ENCODE data around the gene PIGU. TPM values are rescaled to one million over a fixed set of nuclear protein-coding genes. Genes with fewer than 3 reads are reported as not detected.

The PIGU gene
- total and polyA plus RNA-seq, 2 of the 13 experiments (the other 11 are each of a cell fraction or from before 2014, with no cell fraction given) = 45.5 to 231 TPM

DNA sequence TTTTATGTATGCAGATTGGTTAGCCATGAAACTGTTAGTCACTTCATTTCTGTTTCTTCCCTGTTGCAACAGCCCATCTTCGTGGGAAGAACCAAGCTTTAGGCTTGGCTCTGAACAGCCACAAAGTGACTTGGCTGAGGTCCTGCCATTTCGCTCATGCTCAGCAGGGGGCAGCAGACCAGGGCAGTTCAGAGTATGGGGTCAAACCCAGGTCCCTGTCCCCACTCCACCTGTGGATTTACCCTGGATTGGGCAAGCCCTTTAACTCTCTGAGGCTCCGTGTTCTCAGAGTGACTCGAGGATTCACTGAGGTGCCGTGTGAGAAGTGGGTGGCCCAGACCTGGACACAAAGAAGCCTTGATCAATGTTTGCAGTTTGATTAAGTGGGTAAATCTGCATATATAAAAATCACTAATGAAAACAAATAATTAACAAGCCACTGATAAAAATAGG is 138.2 kb downstream of the PIGU start:
- peak; percentile 68 for ATAC-seq
- no TSS peak for BruUV-seq (replicated peaks)
- 42% methylated on average over 5 of the region's 5 CpGs for WGBS (ENCODE audit: low lambda C conversion rate)
- peak; percentile 18 to 47; a peak in 1 of 4 replicates for TF ChIP-seq NR2F1 (CRISPR knock-in tag; IDR thresholded peaks at IDR 0.05)
- no peak for TF ChIP-seq PCBP1 (IDR thresholded peaks at IDR 0.05; ENCODE audit: borderline replicate concordance, low read depth, low read length)
- TF ChIP-seq DR1 (CRISPR knock-in tag; IDR thresholded peaks at IDR 0.05) = 0 out of 2 replicates have a peak, but pooled peaks have one; percentile 47
- TF ChIP-seq, protein P1, sequence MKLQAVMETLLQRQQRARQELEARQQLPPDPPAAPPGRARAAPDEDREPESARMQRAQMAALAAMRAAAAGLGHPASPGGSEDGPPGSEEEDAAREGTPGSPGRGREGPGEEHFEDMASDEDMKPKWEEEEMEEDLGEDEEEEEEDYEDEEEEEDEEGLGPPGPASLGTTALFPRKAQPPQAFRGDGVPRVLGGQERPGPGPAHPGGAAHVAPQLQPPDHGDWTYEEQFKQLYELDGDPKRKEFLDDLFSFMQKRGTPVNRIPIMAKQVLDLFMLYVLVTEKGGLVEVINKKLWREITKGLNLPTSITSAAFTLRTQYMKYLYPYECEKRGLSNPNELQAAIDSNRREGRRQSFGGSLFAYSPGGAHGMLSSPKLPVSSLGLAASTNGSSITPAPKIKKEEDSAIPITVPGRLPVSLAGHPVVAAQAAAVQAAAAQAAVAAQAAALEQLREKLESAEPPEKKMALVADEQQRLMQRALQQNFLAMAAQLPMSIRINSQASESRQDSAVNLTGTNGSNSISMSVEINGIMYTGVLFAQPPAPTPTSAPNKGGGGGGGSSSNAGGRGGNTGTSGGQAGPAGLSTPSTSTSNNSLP (IDR thresholded peaks at IDR 0.05; ENCODE audit: low read depth, low read length) = 0 out of 2 replicates have a peak, but pooled peaks have one; percentile 46
- TF ChIP-seq LCORL (IDR thresholded peaks at IDR 0.05) = no peak
- peak; percentile 61; the same call in 1 of the 2 replicates for TF ChIP-seq LCORL (CRISPR knock-in tag; IDR thresholded peaks at IDR 0.05)
- TF ChIP-seq, protein P2, sequence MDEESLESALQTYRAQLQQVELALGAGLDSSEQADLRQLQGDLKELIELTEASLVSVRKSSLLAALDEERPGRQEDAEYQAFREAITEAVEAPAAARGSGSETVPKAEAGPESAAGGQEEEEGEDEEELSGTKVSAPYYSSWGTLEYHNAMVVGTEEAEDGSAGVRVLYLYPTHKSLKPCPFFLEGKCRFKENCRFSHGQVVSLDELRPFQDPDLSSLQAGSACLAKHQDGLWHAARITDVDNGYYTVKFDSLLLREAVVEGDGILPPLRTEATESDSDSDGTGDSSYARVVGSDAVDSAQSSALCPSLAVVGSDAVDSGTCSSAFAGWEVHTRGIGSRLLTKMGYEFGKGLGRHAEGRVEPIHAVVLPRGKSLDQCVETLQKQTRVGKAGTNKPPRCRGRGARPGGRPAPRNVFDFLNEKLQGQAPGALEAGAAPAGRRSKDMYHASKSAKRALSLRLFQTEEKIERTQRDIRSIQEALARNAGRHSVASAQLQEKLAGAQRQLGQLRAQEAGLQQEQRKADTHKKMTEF (CRISPR knock-in tag; IDR thresholded peaks at IDR 0.05) = no peak
- TF ChIP-seq FOXO1 (CRISPR knock-in tag; IDR thresholded peaks at IDR 0.05) = peak; percentile 54; the same call in 1 of the 2 replicates
- no peak for TF ChIP-seq ZNF879 (CRISPR knock-in tag; IDR thresholded peaks at IDR 0.05)
- TF ChIP-seq EP300 (IDR thresholded peaks at IDR 0.05; ENCODE audit: low read depth in 2 of 2, low read length in 2 of 2) = 0 out of 4 replicates have a peak, but pooled peaks of 1 of the 2 experiments have one; percentile 23
- TF ChIP-seq EP300 (CRISPR knock-in tag; IDR thresholded peaks at IDR 0.05; ENCODE audit: borderline replicate concordance) = no peak
- peak; percentile 50 for TF ChIP-seq PHF8 (CRISPR knock-in tag; IDR thresholded peaks at IDR 0.05)
- TF ChIP-seq, protein P3, sequence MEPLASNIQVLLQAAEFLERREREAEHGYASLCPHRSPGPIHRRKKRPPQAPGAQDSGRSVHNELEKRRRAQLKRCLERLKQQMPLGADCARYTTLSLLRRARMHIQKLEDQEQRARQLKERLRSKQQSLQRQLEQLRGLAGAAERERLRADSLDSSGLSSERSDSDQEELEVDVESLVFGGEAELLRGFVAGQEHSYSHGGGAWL (CRISPR knock-in tag; IDR thresholded peaks at IDR 0.05) = no peak
- 0 out of 2 replicates have a peak, but pooled peaks have one; percentile 16 for TF ChIP-seq MIXL1 (CRISPR knock-in tag; IDR thresholded peaks at IDR 0.05)
- TF ChIP-seq MEIS2 (CRISPR knock-in tag; IDR thresholded peaks at IDR 0.05) = 0 out of 2 replicates have a peak, but pooled peaks have one; percentile 33
- peak; percentile 67 for TF ChIP-seq TEAD3 (CRISPR knock-in tag; optimal IDR thresholded peaks at IDR 0.05; ENCODE audit: borderline replicate concordance)
- peak; percentile 86 for TF ChIP-seq ZNF598 (CRISPR knock-in tag; IDR thresholded peaks at IDR 0.05; ENCODE audit: borderline replicate concordance)
- peak; percentile 42; the same call in 1 of the 2 replicates for TF ChIP-seq SAP130 (CRISPR knock-in tag; IDR thresholded peaks at IDR 0.05; ENCODE audit: low read depth)
- no peak for TF ChIP-seq POLR2AphosphoS2 (IDR thresholded peaks at IDR 0.05; ENCODE audit: low read depth, low read length)
- TF ChIP-seq NFATC3 (CRISPR knock-in tag; IDR thresholded peaks at IDR 0.05) = peak; percentile 81; the same call in 1 of the 2 replicates
- no peak for TF ChIP-seq KDM1A (CRISPR knock-in tag; IDR thresholded peaks at IDR 0.05)
- TF ChIP-seq CBX5 (CRISPR knock-in tag; IDR thresholded peaks at IDR 0.05; ENCODE audit: borderline replicate concordance) = no peak; the same call in 1 of the 2 replicates
- peak; percentile 58; the same call in 1 of the 2 replicates for TF ChIP-seq THAP11 (CRISPR knock-in tag; IDR thresholded peaks at IDR 0.05)
- TF ChIP-seq KLF6 (CRISPR knock-in tag; IDR thresholded peaks at IDR 0.05) = 0 out of 2 replicates have a peak, but pooled peaks have one; percentile 39

More for the DNA sequence above, 138.2 kb downstream of the PIGU start:
- no peaks in the 10 kb centered on the region for H3K9me3 ChIP-seq (ENCODE audit: low read length)
- in situ Hi-C loops (cut with HindIII; ENCODE audit: extremely low pct_ligation_motif_present, low pct_unique_long_range_greater_than_20kb) (loop anchor here (5.0 kb wide), 1 partner anchor 174 kb away; no protein-coding TSS in a partner anchor), intact Hi-C loops (cut with micrococcal nuclease; ENCODE audit: unreplicated experiment) (loop anchor here (1.0 to 5.0 kb wide), 2 partner anchors 169 to 231 kb away; no protein-coding TSS in a partner anchor)
- H3K27ac ChIP-seq (ENCODE audit: extremely low read length, insufficient read depth, low read length) = no peak overlapping the region
- no peak overlapping the region for H3K4me2 ChIP-seq (ENCODE audit: low read depth, low read length)
- ChIA-PET POLR2A (interaction anchor here (0.9 to 1.4 kb wide), 2 partner anchors 22 to 231 kb away, joined by 3 to 4 read pairs; partner anchors contain the start of gene DYNLRB1), CTCF (ENCODE audit: low intra/inter-chr PET ratio, low total read pairs) (interaction anchor here (0.6 to 1.6 kb wide), 5 partner anchors 170 to 230 kb away, joined by 3 to 21 read pairs (median 4); no protein-coding TSS in a partner anchor)
- no peaks in the 10 kb centered on the region for H3K27me3 ChIP-seq (ENCODE audit: control insufficient read depth in 1 of 2, insufficient read depth in 2 of 2, low read length in 2 of 2)
- H3K9ac ChIP-seq (ENCODE audit: insufficient read depth, low read depth, low read length) = no peak overlapping the region
- peaks cover 9% of the 10 kb centered on the region for H3K4me1 ChIP-seq (ENCODE audit: insufficient read depth, low read length)
- peaks cover 51 to 80% of the 10 kb centered on the region in 2 experiments for H3K36me3 ChIP-seq (replicated peaks in 1 of 2; ENCODE audit: control insufficient read depth in 1 of 2, insufficient read depth in 2 of 2, low read length in 2 of 2)
- peaks cover 4% of the 10 kb centered on the region; the same call in 1 of the 2 replicates for H4K20me1 ChIP-seq (ENCODE audit: insufficient read depth, low read length)
- no peak overlapping the region for H3K4me3 ChIP-seq (replicated peaks in 1 of 3; ENCODE audit: insufficient read depth in 1 of 3, low read depth in 2 of 3, low read length in 3 of 3)
- FAIRE-seq (peak; percentile 88), DNase-seq (ENCODE audit: low spot score) (peak; percentile 61)
- H2AFZ ChIP-seq (ENCODE audit: low read length) = no peak overlapping the region
- H3K79me2 ChIP-seq (ENCODE audit: insufficient read depth, low read length) = no peaks in the 10 kb centered on the region
